OCI-LY7 (cell line): Measurements from ENCODE around the gene RPUSD1. TPM values are rescaled to one million over a fixed set of nuclear protein-coding genes. Genes with fewer than 3 reads are reported as not detected.

Experiments
- BruUV-seq: library from RNA; stranded (reverse); fragments of 400-500 nt; replicated peaks from 2 replicates; lab custom pipeline; 2021; lab: Mats Ljungman, UMichigan
- CTCF ChIA-PET: fragments of 300-600 bp; sonication (Branson Sonifier 250); formaldehyde crosslinking; loops from one replicate; lab custom pipeline; 2022; ENCODE audit warnings: antibody characterized with exemption; ENCODE audit not compliant: unreplicated experiment; lab: Charles Lee
- POLR2A ChIA-PET: fragments of 300-600 bp; sonication (Branson Sonifier 250); formaldehyde crosslinking; loops from one replicate; lab custom pipeline; 2022; ENCODE audit warnings: antibody characterized with exemption; lab: Charles Lee
- DNase-seq: peaks from one replicate; pipeline ENCODE4 v3.0.0-alpha.2; 2015; ENCODE audit warnings: low spot score
- H2AFZ ChIP-seq: fragments of 200-600 bp; sonication (generic), shearing (Covaris generic); 2 replicates; pipeline ENCODE4 v1.6.1; 2014; ENCODE audit warnings: mild to moderate bottlenecking, antibody characterized with exemption, low read length, moderate library complexity
- H3K27ac ChIP-seq: fragments of 200-600 bp; sonication (generic); 2 replicates; pipeline ENCODE4 v1.5.1; 2014; ENCODE audit warnings: mixed run types, low read depth, mild to moderate bottlenecking, moderate library complexity, low read length, inconsistent platforms; ENCODE audit not compliant: poor library complexity, severe bottlenecking
- H3K36me3 ChIP-seq: fragments of 200-600 bp; sonication (generic); 2 replicates; pipeline ENCODE4 v1.6.1; 2014; ENCODE audit warnings: mild to moderate bottlenecking, antibody characterized with exemption, low read length, moderate library complexity, mixed read lengths; ENCODE audit not compliant: insufficient read depth
- H3K4me1 ChIP-seq: fragments of 200-600 bp; sonication (generic); 2 replicates; pipeline ENCODE4 v1.5.1; 2014; ENCODE audit warnings: mild to moderate bottlenecking, low read length; ENCODE audit not compliant: insufficient read depth, poor library complexity, severe bottlenecking
- H3K4me2 ChIP-seq: fragments of 200-600 bp; sonication (generic); 2 replicates; pipeline ENCODE4 v1.6.1; 2014; ENCODE audit warnings: mild to moderate bottlenecking, low read length
- H3K4me3 ChIP-seq: fragments of 200-600 bp; sonication (generic); 2 replicates; pipeline ENCODE4 v1.5.1; 2014; ENCODE audit warnings: mild to moderate bottlenecking, low read depth, low read length; ENCODE audit not compliant: poor library complexity, severe bottlenecking
- H3K79me2 ChIP-seq: fragments of 200-600 bp; sonication (generic); 2 replicates; pipeline ENCODE4 v1.6.1; 2016; ENCODE audit warnings: low read depth, mild to moderate bottlenecking, low read length, moderate library complexity, mixed read lengths; ENCODE audit not compliant: insufficient read depth
- H3K9me2 ChIP-seq: fragments of 200-600 bp; sonication (generic); 2 replicates; pipeline ENCODE4 v1.6.1; 2016; ENCODE audit warnings: mild to moderate bottlenecking, low read length, mixed read lengths; ENCODE audit not compliant: insufficient read depth
- H3K9me3 ChIP-seq: fragments of 200-600 bp; sonication (generic); 2 replicates; pipeline ENCODE4 v1.6.1; 2014; ENCODE audit warnings: mild to moderate bottlenecking, mixed run types, low read length, mixed read lengths
- H4K20me1 ChIP-seq: fragments of 200-600 bp; sonication (generic); 2 replicates; pipeline ENCODE4 v1.6.1; 2014; ENCODE audit warnings: mild to moderate bottlenecking, antibody characterized with exemption, low read length, moderate library complexity, mixed read lengths; ENCODE audit not compliant: insufficient read depth
- EZH2phosphoT487 ChIP-seq: fragments of 200-600 bp; sonication (generic); IDR thresholded peaks from 2 replicates; pipeline ENCODE4 v1.6.1; 2018; ENCODE audit warnings: low read depth, borderline replicate concordance, mild to moderate bottlenecking, mixed run types, antibody characterized with exemption, low read length, moderate library complexity, mixed read lengths
- intact Hi-C: fragments of 100-400 bp; cut with micrococcal nuclease; formaldehyde crosslinking; loops from one replicate; pipeline ENCODE4 v1.10.0; 2022; ENCODE audit not compliant: unreplicated experiment
- total RNA-seq, 2 experiments: library from RNA; depleted of rRNA in 1 of 2; stranded (reverse); fragments of >200 nt in 1 of 2; shearing (Covaris generic) in 1 of 2; gene quantifications; 2 replicates each; pipeline ENCODE4 v1.2.3, GENCODE V29; 2014 to 2022
- TF ChIP-seq, protein P1 (sequence below): fragments of 200-600 bp; sonication (generic); conservative IDR thresholded peaks from 2 replicates; pipeline ENCODE4 v1.5.1; 2014; ENCODE audit warnings: mild to moderate bottlenecking, antibody characterized with exemption, low read length, moderate library complexity, mixed read lengths

RPUSD1 gene
- total RNA-seq, 2 experiments from 2014 or later, result 48.6 to 64.1 TPM

DNA sequence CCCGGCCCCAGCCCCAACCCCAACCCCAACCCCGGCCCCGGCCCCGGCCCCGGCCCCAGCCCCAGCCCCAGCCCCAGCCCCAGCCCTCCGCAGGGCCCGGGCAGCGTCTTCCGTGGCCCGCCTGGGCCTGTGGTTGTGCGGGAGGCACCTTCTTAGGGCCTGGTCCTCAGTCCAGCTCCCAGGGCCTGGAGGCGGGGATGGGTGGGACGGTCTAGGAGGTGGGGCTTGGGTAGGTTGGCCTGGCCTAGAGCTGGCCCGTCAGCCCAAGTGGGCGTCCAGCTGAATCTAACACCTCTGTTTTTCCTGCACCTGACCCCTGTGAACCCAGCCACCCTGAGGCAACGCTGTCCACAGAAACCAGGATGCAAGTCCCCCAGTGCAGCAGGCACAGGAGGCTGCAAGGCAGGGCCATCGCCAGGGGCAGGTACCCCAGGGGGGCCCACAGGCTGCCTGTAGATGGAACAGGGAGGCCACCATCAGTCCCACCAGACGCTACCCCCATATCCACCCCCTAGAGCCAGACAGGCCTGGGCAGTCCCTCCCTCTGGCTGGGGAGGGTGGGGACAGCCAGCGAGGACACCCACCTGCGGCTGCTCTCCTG is 18.9 kb downstream of the RPUSD1 start:
- H4K20me1 ChIP-seq, result no peaks in the 10 kb centered on the region
- H3K4me1 ChIP-seq, result no peaks in the 10 kb centered on the region
- no peaks in the 10 kb centered on the region for H3K36me3 ChIP-seq
- no peaks in the 10 kb centered on the region for H3K9me2 ChIP-seq
- POLR2A ChIA-PET, result no interaction called here
- intact Hi-C loops, result no loop called here
- H3K4me2 ChIP-seq, result no peak overlapping the region
- CTCF ChIA-PET, result no interaction called here
- H3K27ac ChIP-seq, result no peak overlapping the region
- no peak for TF ChIP-seq EZH2phosphoT487
- TF ChIP-seq, protein P1, sequence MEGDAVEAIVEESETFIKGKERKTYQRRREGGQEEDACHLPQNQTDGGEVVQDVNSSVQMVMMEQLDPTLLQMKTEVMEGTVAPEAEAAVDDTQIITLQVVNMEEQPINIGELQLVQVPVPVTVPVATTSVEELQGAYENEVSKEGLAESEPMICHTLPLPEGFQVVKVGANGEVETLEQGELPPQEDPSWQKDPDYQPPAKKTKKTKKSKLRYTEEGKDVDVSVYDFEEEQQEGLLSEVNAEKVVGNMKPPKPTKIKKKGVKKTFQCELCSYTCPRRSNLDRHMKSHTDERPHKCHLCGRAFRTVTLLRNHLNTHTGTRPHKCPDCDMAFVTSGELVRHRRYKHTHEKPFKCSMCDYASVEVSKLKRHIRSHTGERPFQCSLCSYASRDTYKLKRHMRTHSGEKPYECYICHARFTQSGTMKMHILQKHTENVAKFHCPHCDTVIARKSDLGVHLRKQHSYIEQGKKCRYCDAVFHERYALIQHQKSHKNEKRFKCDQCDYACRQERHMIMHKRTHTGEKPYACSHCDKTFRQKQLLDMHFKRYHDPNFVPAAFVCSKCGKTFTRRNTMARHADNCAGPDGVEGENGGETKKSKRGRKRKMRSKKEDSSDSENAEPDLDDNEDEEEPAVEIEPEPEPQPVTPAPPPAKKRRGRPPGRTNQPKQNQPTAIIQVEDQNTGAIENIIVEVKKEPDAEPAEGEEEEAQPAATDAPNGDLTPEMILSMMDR, result no peak
- no peak overlapping the region for H2AFZ ChIP-seq
- BruUV-seq, result no TSS peak
- H3K4me3 ChIP-seq, result no peak overlapping the region
- no peak for DNase-seq
- no peaks in the 10 kb centered on the region for H3K79me2 ChIP-seq
- no peaks in the 10 kb centered on the region for H3K9me3 ChIP-seq

DNA sequence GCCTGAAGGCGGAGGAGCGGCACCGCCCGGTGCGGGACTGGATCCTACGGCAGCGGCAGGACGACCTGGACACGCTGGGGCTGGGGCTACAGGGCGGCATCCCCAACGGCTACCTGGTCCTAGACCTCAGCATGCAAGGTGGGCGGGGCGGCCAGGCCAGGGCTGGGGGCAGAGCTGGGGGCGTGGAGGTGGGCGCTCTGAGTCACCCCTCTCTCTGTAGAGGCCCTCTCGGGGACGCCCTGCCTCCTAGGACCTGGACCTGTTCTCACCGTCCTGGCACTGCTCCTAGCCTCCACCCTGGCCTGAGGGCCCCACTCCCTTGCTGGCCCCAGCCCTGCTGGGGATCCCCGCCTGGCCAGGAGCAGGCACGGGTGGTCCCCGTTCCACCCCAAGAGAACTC is 19.8 kb downstream of the RPUSD1 start:
- ChIA-PET CTCF (no interaction called here), POLR2A (no interaction called here)
- H4K20me1 ChIP-seq, result no peaks in the 10 kb centered on the region
- no peak overlapping the region for H3K4me2 ChIP-seq
- DNase-seq, result no peak
- TF ChIP-seq EZH2phosphoT487, result no peak
- TF ChIP-seq, protein P1, result no peak
- no peak overlapping the region for H3K4me3 ChIP-seq
- intact Hi-C loops, result no loop called here
- no peaks in the 10 kb centered on the region for H3K36me3 ChIP-seq
- BruUV-seq, result no TSS peak
- H3K79me2 ChIP-seq, result no peaks in the 10 kb centered on the region
- no peaks in the 10 kb centered on the region for H3K9me2 ChIP-seq
- H3K27ac ChIP-seq, result no peak overlapping the region
- H2AFZ ChIP-seq, result no peak overlapping the region
- no peaks in the 10 kb centered on the region for H3K9me3 ChIP-seq
- no peaks in the 10 kb centered on the region for H3K4me1 ChIP-seq

DNA sequence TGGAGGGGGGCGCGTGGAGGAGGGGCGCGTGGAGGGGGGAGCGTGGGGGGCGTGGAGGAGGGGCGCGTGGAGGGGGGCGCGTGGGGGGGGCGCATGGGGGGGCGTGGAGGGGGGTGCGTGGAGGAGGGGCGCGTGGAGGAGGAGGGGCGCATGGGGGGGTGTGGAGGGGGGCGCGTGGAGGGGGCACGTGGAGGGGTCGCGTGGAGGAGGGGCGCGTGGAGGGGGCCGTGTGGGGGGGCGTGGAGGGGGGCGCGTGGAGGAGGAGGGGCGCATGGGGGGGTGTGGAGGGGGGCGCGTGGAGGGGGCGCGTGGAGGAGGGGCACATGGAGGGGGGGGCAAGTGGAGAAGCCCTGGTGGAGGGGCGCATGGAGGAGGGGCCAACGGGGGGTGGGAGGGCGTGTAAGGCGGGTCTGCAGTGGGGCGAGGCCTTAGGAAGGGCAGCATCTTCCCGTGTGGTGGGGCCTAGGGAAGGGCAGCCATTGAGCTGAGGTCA is 20.4 kb downstream of the RPUSD1 start:
- Histone ChIP-seq H4K20me1 (no peaks in the 10 kb centered on the region), H3K79me2 (no peaks in the 10 kb centered on the region), H2AFZ (no peak overlapping the region), H3K4me3 (no peak overlapping the region), H3K36me3 (no peaks in the 10 kb centered on the region), H3K4me2 (no peak overlapping the region), H3K9me2 (no peaks in the 10 kb centered on the region), H3K4me1 (no peaks in the 10 kb centered on the region), H3K9me3 (no peaks in the 10 kb centered on the region), H3K27ac (no peak overlapping the region)
- POLR2A ChIA-PET, result no interaction called here
- BruUV-seq, result no TSS peak
- no peak for DNase-seq
- intact Hi-C loops, result no loop called here
- TF ChIP-seq, protein P1, result no peak
- CTCF ChIA-PET, result no interaction called here
